HCT116 (cell line): ENCODE data around the gene CLTA. TPM values are rescaled to one million over a fixed set of nuclear protein-coding genes. Genes with fewer than 3 reads are reported as not detected.
A peak's percentile ranks its signal among the peaks of the same experiment; 100 is the strongest.

ENCODE experiments used
- ATAC-seq: fragments of 200-7000 bp; cut with Tn5 transposase; 2 replicates; pipeline ENCODE4 v1.9.1; 2020; ENCODE audit warnings: mild to moderate bottlenecking, moderate library complexity
- BruUV-seq: library from RNA; stranded (reverse); fragments of 400-500 nt; replicated peaks from 2 replicates; lab custom pipeline; 2021; lab: Mats Ljungman, UMichigan
- CTCF ChIA-PET: fragments of 300-600 bp; sonication (Branson Sonifier 250); formaldehyde crosslinking; loops from one replicate; lab custom pipeline; 2021; ENCODE audit warnings: antibody characterized with exemption; lab: Charles Lee
- POLR2A ChIA-PET: fragments of 300-600, 350-600 bp; sonication (Branson Sonifier 250); formaldehyde crosslinking; loops from one replicate; lab custom pipeline; 2021; ENCODE audit warnings: antibody characterized with exemption; lab: Charles Lee
- RAD21 ChIA-PET, 2 experiments: fragments of 300-600 bp; sonication (Branson Sonifier 250); formaldehyde crosslinking; loops; one replicate each; lab custom pipeline; 2023; ENCODE audit warnings: low total read pairs in 2 of 2; ENCODE audit not compliant: uncharacterized antibody in 2 of 2, unreplicated experiment in 2 of 2, low non-redundant PET in 1 of 2; lab: Charles Lee
- DNase-seq: peaks from one replicate; pipeline ENCODE4 v3.0.0-alpha.2; 2010; ENCODE audit warnings: low read depth, low spot score
- H2AFZ ChIP-seq: fragments of 200-600 bp; shearing (Covaris generic), sonication (generic); 2 replicates; pipeline ENCODE4 v1.6.1; 2017; ENCODE audit warnings: low read depth, mixed run types, mixed read lengths, antibody characterized with exemption, low read length; ENCODE audit not compliant: poor library complexity, severe bottlenecking
- H3K27ac ChIP-seq: 2 replicates; pipeline ENCODE4 v1.5.1; 2012; ENCODE audit warnings: low read depth, low read length
- H3K27me3 ChIP-seq: fragments of 200-600 bp; sonication (generic); 2 replicates; pipeline ENCODE4 v1.6.1; 2016; ENCODE audit warnings: mixed run types, low read length, mixed read lengths; ENCODE audit not compliant: insufficient read depth
- H3K36me3 ChIP-seq, 2 experiments: fragments of 200-500 bp in 1 of 2; fragments of 200-600 bp in 1 of 2; sonication (Bioruptor generic) in 1 of 2; sonication (generic) in 1 of 2; 2 replicates each; pipeline versions ENCODE4 v1.5.1 to v1.6.1; 2014 to 2016; ENCODE audit warnings: low read length in 2 of 2, inconsistent platforms in 1 of 2, mixed read lengths in 1 of 2, mixed run types in 1 of 2; ENCODE audit not compliant: insufficient read depth in 2 of 2, control insufficient read depth in 1 of 2
- H3K4me1 ChIP-seq, 2 experiments: fragments of 200-600 bp in 1 of 2; sonication (generic) in 1 of 2; 2 replicates each; pipeline versions ENCODE4 v1.5.1 to v1.6.1; 2012 to 2017; ENCODE audit warnings: low read length in 2 of 2, inconsistent platforms in 1 of 2, mild to moderate bottlenecking in 1 of 2, mixed read lengths in 1 of 2, mixed run types in 1 of 2, moderate library complexity in 1 of 2; ENCODE audit not compliant: insufficient read depth in 2 of 2, control insufficient read depth in 1 of 2
- H3K4me2 ChIP-seq: fragments of 200-600 bp; sonication (generic); 2 replicates; pipeline ENCODE4 v1.6.1; 2017; ENCODE audit warnings: mixed run types, low read length, mixed read lengths
- H3K4me3 ChIP-seq, 2 experiments: fragments of 200-600 bp in 1 of 2; sonication (generic) in 1 of 2; replicated peaks in 1 of 2; 2 replicates each; pipeline ENCODE4 v1.5.1; 2011 to 2016; ENCODE audit warnings: low read length in 2 of 2, control low read depth in 1 of 2, low read depth in 1 of 2, mild to moderate bottlenecking in 1 of 2, mixed read lengths in 1 of 2, mixed run types in 1 of 2
- H3K79me2 ChIP-seq: fragments of 200-600 bp; sonication (generic); 2 replicates; pipeline ENCODE4 v1.6.1; 2017; ENCODE audit warnings: mild to moderate bottlenecking, mixed run types, low read length, moderate library complexity, mixed read lengths; ENCODE audit not compliant: insufficient read depth
- H3K9ac ChIP-seq: fragments of 200-600 bp; sonication (generic); 2 replicates; pipeline ENCODE4 v1.6.1; 2016; ENCODE audit warnings: low read length, mixed read lengths
- H3K9me2 ChIP-seq: fragments of 200-600 bp; sonication (generic), shearing (Covaris generic); 2 replicates; pipeline ENCODE4 v1.6.1; 2017; ENCODE audit warnings: mixed run types, mild to moderate bottlenecking, moderate library complexity; ENCODE audit not compliant: insufficient read depth
- H3K9me3 ChIP-seq, 2 experiments: fragments of 200-500 bp in 1 of 2; fragments of 200-600 bp in 1 of 2; sonication (Bioruptor generic) in 1 of 2; sonication (generic) in 1 of 2; 2 replicates each; pipeline ENCODE4 v1.6.1; 2014 to 2017; ENCODE audit warnings: low read length in 2 of 2, mixed read lengths in 2 of 2, inconsistent platforms in 1 of 2, low read depth in 1 of 2, mild to moderate bottlenecking in 1 of 2, mixed run types in 1 of 2, moderate library complexity in 1 of 2; ENCODE audit not compliant: control insufficient read depth in 1 of 2, insufficient read depth in 1 of 2
- H4K20me1 ChIP-seq: fragments of 200-600 bp; sonication (generic), shearing (Covaris generic); 2 replicates; pipeline ENCODE4 v1.6.1; 2017; ENCODE audit warnings: mixed run types, mild to moderate bottlenecking, moderate library complexity; ENCODE audit not compliant: insufficient read depth
- CBX3 ChIP-seq: IDR thresholded peaks from 2 replicates; pipeline ENCODE4 v1.6.1; 2012; ENCODE audit warnings: low read depth
- EGR1 ChIP-seq: IDR thresholded peaks from 2 replicates; pipeline ENCODE4 v1.6.1; 2012; ENCODE audit warnings: low read depth
- ELF1 ChIP-seq: IDR thresholded peaks from 2 replicates; pipeline ENCODE4 v1.6.1; 2012; ENCODE audit warnings: low read depth, borderline replicate concordance
- EZH2 ChIP-seq: fragments of 200-600 bp; sonication (generic); IDR thresholded peaks from 2 replicates; pipeline ENCODE4 v1.6.1; 2017; ENCODE audit warnings: antibody characterized with exemption, mixed run types
- EZH2phosphoT487 ChIP-seq: fragments of 200-600 bp; IDR thresholded peaks from 2 replicates; pipeline ENCODE4 v1.6.1; 2018; ENCODE audit warnings: antibody characterized with exemption, borderline replicate concordance
- FOSL1 ChIP-seq: IDR thresholded peaks from 2 replicates; pipeline ENCODE4 v1.6.1; 2012; ENCODE audit warnings: low read depth
- MAX ChIP-seq: IDR thresholded peaks from 2 replicates; pipeline ENCODE4 v1.6.1; 2012
- POLR2A ChIP-seq: IDR thresholded peaks from 2 replicates; pipeline ENCODE4 v1.7.0; 2011; ENCODE audit warnings: borderline replicate concordance; ENCODE audit not compliant: insufficient read depth, insufficient read length; ENCODE audit errors: extremely low read depth
- RAD21 ChIP-seq: IDR thresholded peaks from 2 replicates; pipeline ENCODE4 v1.6.1; 2012; ENCODE audit warnings: low read depth, mild to moderate bottlenecking
- TCF7L2 ChIP-seq: IDR thresholded peaks from 2 replicates; pipeline ENCODE4 v1.7.0; 2011; ENCODE audit warnings: borderline replicate concordance, inconsistent platforms; ENCODE audit not compliant: insufficient read depth, insufficient read length; ENCODE audit errors: extremely low read depth
- YY1 ChIP-seq: IDR thresholded peaks from 2 replicates; pipeline ENCODE4 v1.6.1; 2011; ENCODE audit warnings: low read length, low read depth, moderate library complexity, mild to moderate bottlenecking; ENCODE audit not compliant: insufficient replicate concordance; ENCODE audit errors: extremely low read depth
- ZBTB33 ChIP-seq: IDR thresholded peaks from 2 replicates; pipeline ENCODE4 v1.6.1; 2011; ENCODE audit warnings: mild to moderate bottlenecking, low read length, moderate library complexity; ENCODE audit not compliant: insufficient replicate concordance; ENCODE audit errors: extremely low read depth
- ZFX ChIP-seq: fragments of 450-650 bp; IDR thresholded peaks from 2 replicates; pipeline ENCODE4 v1.6.1; 2017
- ZNF274 ChIP-seq: fragments of 200-500 bp; sonication (Bioruptor generic); IDR thresholded peaks from 2 replicates; pipeline ENCODE4 v1.6.1; 2014; ENCODE audit warnings: mild to moderate bottlenecking, low read depth, low read length, inconsistent platforms
- intact Hi-C: fragments of 100-400 bp; cut with micrococcal nuclease; formaldehyde crosslinking; loops from 2 replicates; pipeline ENCODE4 v1.10.0; 2022
- total RNA-seq: library from RNA; stranded (reverse); gene quantifications from one replicate; pipeline ENCODE4 v1.2.1, GENCODE V29; 2021; ENCODE audit not compliant: unreplicated experiment

CLTA gene
- total RNA-seq, 1 experiment from 2014 or later, result 152 TPM

DNA sequence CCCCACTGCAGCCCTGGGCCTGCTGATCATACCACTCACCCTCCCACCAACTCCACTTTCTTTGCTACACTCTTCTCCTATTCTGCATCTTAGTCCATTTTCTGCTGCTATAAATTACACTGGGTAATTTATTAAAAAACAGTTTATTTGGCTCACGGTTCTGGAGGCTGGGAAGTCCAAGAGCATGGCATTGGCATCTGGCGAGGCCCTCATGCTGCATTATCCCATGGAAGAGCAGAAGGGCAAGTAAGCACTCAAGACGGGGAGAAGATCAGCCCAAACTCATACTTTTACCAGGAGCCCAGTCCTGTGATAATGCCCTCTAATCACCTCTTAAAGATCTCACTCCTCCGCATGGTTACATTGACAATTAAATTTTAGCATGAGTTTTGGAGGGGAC is 44.8 kb upstream of the CLTA start:
- Histone ChIP-seq H3K27ac (no peak overlapping the region), H2AFZ (no peak overlapping the region), H3K36me3 (no peaks in the 10 kb centered on the region), H3K4me1 (peaks cover 7 to 12% of the 10 kb centered on the region in 2 experiments), H3K4me3 (no peak overlapping the region), H3K9me3 (peaks cover 0 to 3% of the 10 kb centered on the region in 2 experiments; a peak in 1 of 4 replicates), H3K4me2 (no peak overlapping the region), H3K9ac (no peak overlapping the region), H3K9me2 (no peaks in the 10 kb centered on the region), H4K20me1 (no peaks in the 10 kb centered on the region), H3K79me2 (no peaks in the 10 kb centered on the region), H3K27me3 (no peaks in the 10 kb centered on the region)
- ATAC-seq (no peak), DNase-seq (no peak)
- no TSS peak for BruUV-seq
- no peak for TF ChIP-seq EGR1
- 0 out of 2 replicates have a peak, but pooled peaks have one; percentile 38 for TF ChIP-seq CBX3
- no peak for TF ChIP-seq TCF7L2
- POLR2A ChIA-PET, result no interaction called here
- RAD21 ChIA-PET, result no interaction called here
- CTCF ChIA-PET, result no interaction called here
- intact Hi-C loops, result no loop called here

- Histone ChIP-seq H3K36me3 (no peaks in the 10 kb centered on the region), H3K27ac (no peak overlapping the region), H3K9ac (no peak overlapping the region), H4K20me1 (no peaks in the 10 kb centered on the region), H3K4me3 (no peak overlapping the region), H3K27me3 (no peaks in the 10 kb centered on the region), H3K9me2 (no peaks in the 10 kb centered on the region), H3K4me1 (peaks cover 7 to 12% of the 10 kb centered on the region in 2 experiments), H3K9me3 (peaks cover 0 to 3% of the 10 kb centered on the region in 2 experiments; a peak in 1 of 4 replicates), H2AFZ (no peak overlapping the region), H3K4me2 (no peak overlapping the region), H3K79me2 (no peaks in the 10 kb centered on the region)
- CTCF ChIA-PET, result no interaction called here
- no peak for ATAC-seq
- no peak for TF ChIP-seq ELF1
- no peak for TF ChIP-seq YY1
- TF ChIP-seq EZH2, result no peak
- no peak for TF ChIP-seq ZFX
- TF ChIP-seq RAD21, result no peak
- TF ChIP-seq ZNF274, result no peak
- TF ChIP-seq EZH2phosphoT487, result no peak
- no peak for TF ChIP-seq FOSL1
- no peak for TF ChIP-seq MAX
- TF ChIP-seq CBX3, result no peak
- no peak for TF ChIP-seq POLR2A
- TF ChIP-seq ZBTB33, result no peak
- DNase-seq, result no peak
- POLR2A ChIA-PET, result no interaction called here
- BruUV-seq, result no TSS peak
- RAD21 ChIA-PET, result no interaction called here
- intact Hi-C loops, result no loop called here
These were observed 44.1 kb upstream of the CLTA start for GRCh38 chr9:36146651-36147050.
